Activated CD8-positive, alpha-beta memory T cell treated with anti-CD3 and anti-CD28 coated beads, Interleukin-2, amount 10 ng/mL, durations not matched to agents 7 days and 5 days (primary cell): ENCODE results near the gene INSRR. TPM values are rescaled to one million over a fixed set of nuclear protein-coding genes. Genes with fewer than 3 reads are reported as not detected.

Experiments used
- ATAC-seq: fragments of 150-1000 bp; cut with Tn5 transposase; one replicate; pipeline ENCODE4 v1.10.0; 2021; ENCODE audit warnings: moderate library complexity
- CTCF ChIA-PET: fragments of 350-600 bp; sonication (Branson Sonifier 250); formaldehyde crosslinking; loops from one replicate; lab custom pipeline; 2021; ENCODE audit warnings: antibody characterized with exemption; lab: Charles Lee
- DNase-seq: peaks from one replicate; pipeline ENCODE4 v3.0.0-alpha.2; 2020
- H3K27ac Mint-ChIP-seq: one replicate; pipeline ENCODE4 v1.8.0; 2021; ENCODE audit warnings: mild to moderate bottlenecking, mixed read lengths
- H3K27me3 Mint-ChIP-seq: one replicate; pipeline ENCODE4 v1.8.0; 2021; ENCODE audit warnings: mixed read lengths
- H3K36me3 Mint-ChIP-seq: one replicate; pipeline ENCODE4 v1.8.0; 2021; ENCODE audit warnings: mild to moderate bottlenecking, mixed read lengths
- H3K4me1 Mint-ChIP-seq: one replicate; pipeline ENCODE4 v1.8.0; 2021; ENCODE audit warnings: mixed read lengths
- H3K4me3 Mint-ChIP-seq: one replicate; pipeline ENCODE4 v1.8.0; 2021; ENCODE audit warnings: mild to moderate bottlenecking, moderate library complexity, mixed read lengths
- H3K9me3 Mint-ChIP-seq: one replicate; pipeline ENCODE4 v1.8.0; 2022; ENCODE audit warnings: low read depth, mixed read lengths
- total RNA-seq, 2 experiments: library from RNA; stranded (reverse); gene quantifications; one replicate each; pipeline ENCODE4 v1.2.3, GENCODE V29; 2021

The INSRR gene
- total RNA-seq, 2 experiments from 2014 or later = 0.09 to 0.19 TPM

GRCh38 chr1:156801409-156802121, 57.4 kb downstream of the INSRR start:
- Mint-ChIP-seq H3K27ac (peak overlapping the region; percentile 68), H3K4me1 (peaks cover 32% of the 10 kb centered on the region), H3K9me3 (no peaks in the 10 kb centered on the region), H3K27me3 (no peaks in the 10 kb centered on the region), H3K36me3 (peaks cover 16% of the 10 kb centered on the region), H3K4me3 (no peak overlapping the region)
- ATAC-seq = no peak
- DNase-seq = no peak
- CTCF ChIA-PET = interaction anchor here (0.6 to 31.5 kb wide), 18 partner anchors 9 to 269 kb away, joined by 3 to 600 read pairs (median 4); partner anchors contain the start of genes INSRR, ISG20L2, METTL25B and NES

- peak; percentile 77 for ATAC-seq
- DNase-seq = peak; percentile 76
- Mint-ChIP-seq H3K36me3 (peaks cover 26% of the 10 kb centered on the region), H3K27ac (peak overlapping the region; percentile 10), H3K27me3 (no peaks in the 10 kb centered on the region), H3K9me3 (no peaks in the 10 kb centered on the region), H3K4me1 (peaks cover 30% of the 10 kb centered on the region), H3K4me3 (no peak overlapping the region)
- CTCF ChIA-PET = interaction anchor here (0.6 to 31.5 kb wide), 24 partner anchors 9 to 113 kb away, joined by 3 to 600 read pairs (median 4); partner anchors contain the start of genes INSRR, ISG20L2, METTL25B and NTRK1
Measured at GRCh38 chr1:156797212-156797871, 61.6 kb downstream of the INSRR start.

GRCh38 chr1:156796340-156797097, 62.4 kb downstream of the INSRR start:
- no peak overlapping the region for H3K4me3 Mint-ChIP-seq
- CTCF ChIA-PET = interaction anchor here (0.7 to 31.5 kb wide), 22 partner anchors 8 to 112 kb away, joined by 3 to 600 read pairs (median 5); partner anchors contain the start of genes INSRR, ISG20L2, METTL25B and NTRK1
- DNase-seq (no peak), ATAC-seq (no peak)
- H3K4me1 Mint-ChIP-seq = peaks cover 22% of the 10 kb centered on the region
- no peaks in the 10 kb centered on the region for H3K27me3 Mint-ChIP-seq
- no peaks in the 10 kb centered on the region for H3K9me3 Mint-ChIP-seq
- peaks cover 30% of the 10 kb centered on the region for H3K36me3 Mint-ChIP-seq
- H3K27ac Mint-ChIP-seq = no peak overlapping the region

GRCh38 chr1:156795787-156796186, 63.1 kb downstream of the INSRR start:
- peaks cover 35% of the 10 kb centered on the region for H3K36me3 Mint-ChIP-seq
- ATAC-seq (no peak), DNase-seq (no peak)
- H3K9me3 Mint-ChIP-seq = no peaks in the 10 kb centered on the region
- no peak overlapping the region for H3K4me3 Mint-ChIP-seq
- H3K27ac Mint-ChIP-seq = no peak overlapping the region
- CTCF ChIA-PET = interaction anchor here (0.7 to 31.5 kb wide), 14 partner anchors 12 to 133 kb away, joined by 3 to 600 read pairs (median 6); partner anchors contain the start of genes INSRR, ISG20L2, METTL25B and NTRK1
- H3K4me1 Mint-ChIP-seq = peaks cover 14% of the 10 kb centered on the region
- no peaks in the 10 kb centered on the region for H3K27me3 Mint-ChIP-seq

GRCh38 chr1:156795374-156795733, 63.6 kb downstream of the INSRR start:
- peaks cover 11% of the 10 kb centered on the region for H3K4me1 Mint-ChIP-seq
- ATAC-seq (no peak), DNase-seq (no peak)
- no peaks in the 10 kb centered on the region for H3K9me3 Mint-ChIP-seq
- no peak overlapping the region for H3K27ac Mint-ChIP-seq
- peaks cover 35% of the 10 kb centered on the region for H3K36me3 Mint-ChIP-seq
- H3K4me3 Mint-ChIP-seq = no peak overlapping the region
- CTCF ChIA-PET = interaction anchor here (0.6 to 31.5 kb wide), 15 partner anchors 12 to 1623 kb away, joined by 3 to 600 read pairs (median 5); partner anchors contain the start of genes INSRR, ISG20L2, KRTCAP2 and METTL25B
- H3K27me3 Mint-ChIP-seq = no peaks in the 10 kb centered on the region

- Mint-ChIP-seq H3K27me3 (no peaks in the 10 kb centered on the region), H3K36me3 (peaks cover 33% of the 10 kb centered on the region), H3K27ac (no peak overlapping the region), H3K4me1 (peaks cover 11% of the 10 kb centered on the region), H3K4me3 (no peak overlapping the region), H3K9me3 (no peaks in the 10 kb centered on the region)
- CTCF ChIA-PET = interaction anchor here (0.6 to 31.5 kb wide), 12 partner anchors 13 to 1622 kb away, joined by 3 to 600 read pairs (median 5); partner anchors contain the start of genes INSRR, ISG20L2, KRTCAP2 and METTL25B
- no peak for ATAC-seq
- no peak for DNase-seq
Measured at GRCh38 chr1:156794506-156795373, 64.2 kb downstream of the INSRR start.

Other genes with a start within 250 kb of the INSRR start
- gene HAPLN2, start 239.7 kb downstream of the INSRR start, total RNA-seq = not detected
- under 1 TPM in 1 of 2 experiments, not detected in 1; 0.07 TPM for gene BCAN, start 217.0 kb downstream of the INSRR start, total RNA-seq
- not detected for gene NES, start 181.7 kb downstream of the INSRR start, total RNA-seq
- gene CRABP2, start 153.5 kb downstream of the INSRR start, total RNA-seq = 1 to 10 TPM; 1.4 to 1.9 TPM
- 10 to 100 TPM; 44.0 to 49.6 TPM for gene METTL25B, start 130.6 kb downstream of the INSRR start, total RNA-seq
- gene ISG20L2, start 130.4 kb downstream of the INSRR start, total RNA-seq = 10 to 100 TPM; 56.0 to 70.3 TPM
- gene MRPL24, start 118.0 kb downstream of the INSRR start, total RNA-seq = 10 to 100 TPM; 60.4 to 80.0 TPM
- 100 to 1,000 TPM; 258 to 340 TPM for gene HDGF, start 107.4 kb downstream of the INSRR start, total RNA-seq
- 10 to 100 TPM; 68.7 to 99.8 TPM for gene PRCC, start 91.6 kb downstream of the INSRR start, total RNA-seq
- gene SH2D2A, start 42.3 kb downstream of the INSRR start, total RNA-seq = 100 to 1,000 TPM; 157 to 205 TPM
- 1 to 10 TPM; 2.8 to 8.8 TPM for gene NTRK1, start 1.7 kb upstream of the INSRR start, total RNA-seq
- gene PEAR1, start 34.6 kb upstream of the INSRR start, total RNA-seq = not detected
- gene LRRC71, start 61.5 kb upstream of the INSRR start, total RNA-seq = not detected
- 1 to 10 TPM in 1 of 2 experiments, under 1 TPM in 1; 0.66 to 6.1 TPM for gene ARHGEF11, start 186.6 kb upstream of the INSRR start, total RNA-seq
- not detected for gene ETV3L, start 240.7 kb upstream of the INSRR start, total RNA-seq